SJCRH30 (cell line): ENCODE measurements around the gene NDUFV1. TPM values are rescaled to one million over a fixed set of nuclear protein-coding genes. Genes with fewer than 3 reads are reported as not detected.

Experiments
- DNase-seq, 2 experiments: peaks; one replicate each; pipeline ENCODE4 v3.0.0-alpha.2; 2015 to 2020
- H3K27ac ChIP-seq: fragments of 250-450 bp; sonication (Bioruptor Pico); 2 replicates; pipeline ENCODE4 v1.5.1; 2020; ENCODE audit warnings: mild to moderate bottlenecking, moderate library complexity
- H3K27me3 ChIP-seq: fragments of 250-450 bp; sonication (Bioruptor Pico); 2 replicates; pipeline ENCODE4 v1.5.1; 2020; ENCODE audit warnings: mild to moderate bottlenecking, moderate library complexity
- H3K36me3 ChIP-seq: fragments of 250-450 bp; sonication (Bioruptor Pico); 2 replicates; pipeline ENCODE4 v1.5.1; 2020; ENCODE audit warnings: mild to moderate bottlenecking, moderate library complexity
- H3K4me1 ChIP-seq: fragments of 250-450 bp; sonication (Bioruptor Pico); 2 replicates; pipeline ENCODE4 v1.5.1; 2020; ENCODE audit warnings: mild to moderate bottlenecking, moderate library complexity
- H3K4me3 ChIP-seq: fragments of 250-450 bp; sonication (Bioruptor Pico); 2 replicates; pipeline ENCODE4 v1.5.1; 2020; ENCODE audit warnings: mild to moderate bottlenecking, moderate library complexity
- H3K9me3 ChIP-seq: fragments of 250-450 bp; sonication (Bioruptor Pico); replicated peaks from 2 replicates; pipeline ENCODE4 v1.5.1; 2020; ENCODE audit warnings: mild to moderate bottlenecking, moderate library complexity
- total RNA-seq: library from RNA; depleted of rRNA; stranded (reverse); fragments of >200 nt; shearing (Covaris generic); gene quantifications from 2 replicates; pipeline ENCODE4 v1.2.3, GENCODE V29; 2014

Gene NDUFV1
- total RNA-seq, 1 experiment from 2014 or later, result 137 TPM

GRCh38 chr11:67642173-67643120, 35.7 kb downstream of the NDUFV1 start:
- H3K27me3 ChIP-seq, result peaks cover 4% of the 10 kb centered on the region; the same call in 1 of the 2 replicates
- no peak overlapping the region for H3K27ac ChIP-seq
- DNase-seq, result no peak
- H3K4me1 ChIP-seq, result no peaks in the 10 kb centered on the region
- no peak overlapping the region for H3K4me3 ChIP-seq
- H3K9me3 ChIP-seq, result no peaks in the 10 kb centered on the region
- no peaks in the 10 kb centered on the region for H3K36me3 ChIP-seq

DNA sequence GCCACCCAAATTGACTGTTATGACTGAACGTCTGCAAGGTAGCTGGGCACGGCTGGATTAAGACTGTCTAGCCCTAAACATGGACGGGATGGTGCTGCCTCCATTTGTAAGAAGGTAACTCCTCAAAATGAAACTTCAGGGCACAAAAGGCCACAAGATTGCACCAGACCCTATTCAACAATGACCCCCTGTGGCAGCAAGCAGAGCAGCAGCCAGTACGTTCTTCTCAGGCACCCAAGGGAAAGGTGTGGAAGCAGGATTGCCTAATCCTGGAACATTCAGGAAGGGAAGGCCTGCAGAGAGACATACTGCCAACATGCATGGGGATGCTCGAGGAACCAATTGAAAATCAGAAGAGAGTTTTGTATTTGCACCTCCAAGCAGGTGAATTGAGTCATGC, 37.3 kb downstream of the NDUFV1 start:
- no peak overlapping the region for H3K4me3 ChIP-seq
- H3K4me1 ChIP-seq, result no peaks in the 10 kb centered on the region
- H3K9me3 ChIP-seq, result no peaks in the 10 kb centered on the region
- no peak overlapping the region for H3K27ac ChIP-seq
- no peak for DNase-seq
- no peaks in the 10 kb centered on the region for H3K36me3 ChIP-seq
- H3K27me3 ChIP-seq, result peaks cover 4% of the 10 kb centered on the region; the same call in 1 of the 2 replicates

- Histone ChIP-seq H3K4me3 (no peak overlapping the region), H3K36me3 (no peaks in the 10 kb centered on the region), H3K9me3 (no peaks in the 10 kb centered on the region), H3K27ac (no peak overlapping the region), H3K27me3 (peaks cover 2% of the 10 kb centered on the region; the same call in 1 of the 2 replicates), H3K4me1 (no peaks in the 10 kb centered on the region)
- no peak for DNase-seq
Measured at GRCh38 chr11:67644472-67645418, 38.0 kb downstream of the NDUFV1 start.

- H3K36me3 ChIP-seq, result no peaks in the 10 kb centered on the region
- no peak overlapping the region for H3K4me3 ChIP-seq
- DNase-seq, result no peak
- H3K27me3 ChIP-seq, result no peaks in the 10 kb centered on the region
- no peaks in the 10 kb centered on the region for H3K4me1 ChIP-seq
- H3K9me3 ChIP-seq, result no peaks in the 10 kb centered on the region
- no peak overlapping the region for H3K27ac ChIP-seq
Measured at GRCh38 chr11:67645521-67646461, 39.1 kb downstream of the NDUFV1 start.

DNA sequence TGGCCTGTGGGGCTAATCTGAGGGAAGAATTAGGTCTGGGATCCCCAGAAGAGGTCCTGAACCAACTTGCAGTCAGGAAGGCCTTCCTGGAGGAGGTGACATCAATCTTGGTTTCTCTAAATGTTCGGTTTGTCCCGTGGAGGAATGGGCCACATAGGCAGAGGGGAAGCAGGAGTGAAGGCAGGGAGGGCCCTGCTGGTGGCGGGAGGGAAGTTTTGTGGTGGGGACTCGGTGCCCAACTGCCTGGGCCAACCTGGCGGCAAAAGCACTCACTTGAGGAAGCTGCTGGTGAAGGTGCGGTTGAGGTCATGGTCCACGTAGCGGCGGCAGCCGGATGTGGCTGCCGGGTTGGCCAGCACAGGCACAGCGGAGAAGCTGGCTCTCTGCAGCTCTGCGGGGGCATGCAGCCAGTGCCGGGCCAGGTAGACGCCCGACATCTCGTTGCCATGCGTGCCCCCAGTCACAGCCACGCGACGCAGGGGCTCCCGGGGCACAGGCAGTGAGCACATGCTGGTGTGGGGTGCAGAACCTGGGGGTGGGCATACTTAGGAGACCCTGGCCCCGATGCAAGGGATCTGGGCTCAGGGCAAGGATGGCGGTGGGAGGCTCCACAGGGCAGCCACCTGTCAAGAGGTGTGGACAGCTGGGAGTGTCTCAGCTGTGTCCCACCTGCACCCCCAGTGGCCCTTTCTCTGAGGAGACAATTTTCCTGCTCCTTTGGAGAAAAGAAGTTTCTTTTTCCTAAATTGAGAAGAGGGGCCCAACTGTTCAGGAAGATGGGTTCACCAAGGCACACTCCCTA, 40.0 kb downstream of the NDUFV1 start:
- no peaks in the 10 kb centered on the region for H3K27me3 ChIP-seq
- H3K4me3 ChIP-seq, result no peak overlapping the region
- H3K27ac ChIP-seq, result no peak overlapping the region
- no peak for DNase-seq
- no peaks in the 10 kb centered on the region for H3K4me1 ChIP-seq
- no peaks in the 10 kb centered on the region for H3K36me3 ChIP-seq
- H3K9me3 ChIP-seq, result no peaks in the 10 kb centered on the region

DNA sequence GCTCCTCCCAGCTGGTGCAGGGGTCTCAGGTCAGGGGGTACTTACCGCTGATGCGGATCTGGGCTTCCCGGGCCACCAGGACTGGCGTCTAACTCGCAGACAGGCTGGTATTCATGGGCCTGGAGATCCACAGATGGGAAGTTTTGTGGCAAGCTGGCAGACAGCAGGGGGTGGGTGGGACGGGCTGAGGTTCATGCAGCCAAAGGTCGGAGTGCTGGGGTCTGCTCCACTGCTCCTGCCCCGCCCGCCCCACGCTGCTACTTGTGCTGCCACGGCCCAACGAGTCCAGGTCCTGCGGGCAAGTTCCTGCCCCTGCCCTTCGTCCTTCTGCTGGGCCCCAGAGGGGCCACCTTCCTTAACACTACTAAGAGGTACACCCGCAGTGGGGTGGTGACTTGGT, 40.7 kb downstream of the NDUFV1 start:
- no peaks in the 10 kb centered on the region for H3K36me3 ChIP-seq
- no peak overlapping the region for H3K27ac ChIP-seq

GRCh38 chr11:67648140-67648795, 41.5 kb downstream of the NDUFV1 start:
- DNase-seq, result no peak
- H3K27ac ChIP-seq, result no peak overlapping the region
- H3K4me1 ChIP-seq, result no peaks in the 10 kb centered on the region
- H3K4me3 ChIP-seq, result no peak overlapping the region
- no peaks in the 10 kb centered on the region for H3K27me3 ChIP-seq
- H3K36me3 ChIP-seq, result no peaks in the 10 kb centered on the region
- H3K9me3 ChIP-seq, result no peaks in the 10 kb centered on the region

More for the DNA sequence above, 40.7 kb downstream of the NDUFV1 start:
- DNase-seq, result no peak
- H3K27me3 ChIP-seq, result no peaks in the 10 kb centered on the region
- H3K9me3 ChIP-seq, result no peaks in the 10 kb centered on the region
- H3K4me1 ChIP-seq, result no peaks in the 10 kb centered on the region
- no peak overlapping the region for H3K4me3 ChIP-seq

DNA sequence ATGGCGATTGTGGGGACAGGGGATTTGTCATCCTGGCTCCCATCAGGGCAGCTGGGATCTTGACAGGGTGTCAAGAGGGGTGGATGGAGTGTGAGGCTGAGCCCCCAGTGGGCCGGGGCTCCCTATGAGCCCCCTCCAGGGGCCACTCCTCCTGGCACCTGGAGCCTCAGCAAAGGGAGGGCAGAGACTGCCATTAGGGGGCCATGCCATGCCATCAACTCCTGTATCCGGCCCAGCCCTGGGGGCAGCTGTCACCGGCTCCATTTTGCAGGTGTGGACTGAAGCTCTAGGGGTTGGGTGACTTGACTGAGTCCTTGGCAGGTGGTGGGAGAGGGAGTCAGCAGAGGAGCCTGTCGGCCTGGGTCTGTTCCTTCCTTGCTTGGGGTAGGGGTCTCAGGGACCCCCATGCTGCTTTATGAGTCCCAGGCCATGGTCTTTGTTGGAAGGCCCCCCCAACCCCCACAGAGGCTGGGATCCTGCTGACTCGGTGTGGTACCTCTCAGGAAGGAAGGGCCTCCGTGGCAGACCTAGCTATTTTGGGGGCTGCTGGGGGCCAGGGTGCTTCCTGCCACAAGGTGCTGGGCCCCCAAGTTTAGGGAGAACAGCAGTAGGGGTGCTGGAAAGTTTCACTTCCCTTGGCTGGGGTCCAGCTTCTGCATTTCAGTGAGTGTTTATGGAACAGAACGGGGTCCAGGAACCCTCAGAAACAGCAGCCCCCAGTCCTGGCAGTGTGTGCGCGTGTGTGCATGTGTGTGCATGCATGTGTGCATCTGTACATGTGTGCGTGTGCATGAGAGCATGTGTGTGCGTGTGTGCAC, 42.3 kb downstream of the NDUFV1 start:
- H3K27ac ChIP-seq, result no peak overlapping the region
- no peaks in the 10 kb centered on the region for H3K9me3 ChIP-seq

DNA sequence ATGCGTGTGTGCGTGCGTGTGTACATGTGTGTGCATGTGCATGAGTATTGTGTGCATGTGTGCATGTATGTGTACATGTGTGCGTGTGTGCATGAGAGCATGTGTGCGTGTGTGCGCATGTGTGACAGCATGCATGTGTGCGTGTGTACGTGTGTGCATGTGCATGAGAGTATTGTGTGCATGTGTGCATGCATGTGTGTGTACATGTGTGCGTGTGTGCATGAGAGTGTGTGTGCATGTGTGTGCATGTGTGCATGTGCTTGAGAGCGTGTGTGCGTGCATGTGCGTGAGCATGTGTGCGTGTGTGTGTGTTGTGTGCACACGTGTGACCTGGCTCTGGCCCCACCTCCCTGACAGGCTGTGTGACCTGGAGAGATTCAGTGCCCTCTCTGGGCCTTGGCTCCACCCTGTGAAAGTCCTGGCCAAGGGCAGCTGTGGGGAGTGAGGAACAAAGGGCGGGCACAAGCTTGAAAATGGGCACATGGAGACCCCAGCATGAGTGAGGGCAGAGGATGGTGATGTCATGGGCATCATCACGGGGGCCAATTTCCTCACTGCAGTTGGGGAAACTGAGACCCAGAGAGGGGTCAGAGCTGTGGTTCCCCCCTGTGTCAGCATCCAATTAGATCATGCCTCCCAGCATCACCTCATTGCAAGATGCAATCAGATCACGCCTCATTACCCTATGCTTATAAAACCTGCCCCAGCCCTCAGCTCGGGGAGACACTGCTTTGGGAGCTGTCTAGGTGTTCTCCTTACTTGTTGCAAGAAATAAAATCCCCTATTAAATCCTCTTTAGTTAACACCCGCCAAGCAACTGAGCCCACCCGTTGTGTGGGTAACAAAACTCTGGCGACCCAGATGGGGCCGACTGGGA, 43.1 kb downstream of the NDUFV1 start:
- no peaks in the 10 kb centered on the region for H3K36me3 ChIP-seq
- H3K27ac ChIP-seq, result no peak overlapping the region
- DNase-seq, result no peak
- H3K4me1 ChIP-seq, result no peaks in the 10 kb centered on the region
- no peaks in the 10 kb centered on the region for H3K27me3 ChIP-seq
- peak overlapping the region; percentile 17; the same call in 1 of the 2 replicates for H3K4me3 ChIP-seq
- no peaks in the 10 kb centered on the region for H3K9me3 ChIP-seq

More for the DNA sequence above, 42.3 kb downstream of the NDUFV1 start:
- Histone ChIP-seq H3K27me3 (no peaks in the 10 kb centered on the region), H3K4me1 (no peaks in the 10 kb centered on the region), H3K36me3 (no peaks in the 10 kb centered on the region), H3K4me3 (no peak overlapping the region)
- no peak for DNase-seq

- 0 out of 2 replicates have a peak, but pooled peaks cover 4% of the 10 kb centered on the region for H3K9me3 ChIP-seq
- no peak overlapping the region for H3K27ac ChIP-seq
- DNase-seq, result no peak
- no peaks in the 10 kb centered on the region for H3K27me3 ChIP-seq
- H3K4me3 ChIP-seq, result no peak overlapping the region
- H3K36me3 ChIP-seq, result no peaks in the 10 kb centered on the region
- H3K4me1 ChIP-seq, result no peaks in the 10 kb centered on the region
Measured at GRCh38 chr11:67651976-67652781, 45.4 kb downstream of the NDUFV1 start.
